HG02981 (cell line): ENCODE measurements around the gene RASL11A.
"Not testable (repeated sequence)": the region's sequence is repeated elsewhere in the genome, so short reads cannot be mapped to it uniquely, and the experiment has no call there.

Experiments
- ATAC-seq: cut with Tn5 transposase; IDR thresholded peaks from one replicate; pipeline ENCODE4 v1.9.1; 2021; ENCODE audit warnings: mild to moderate bottlenecking, moderate library complexity; ENCODE audit not compliant: unreplicated experiment

Gene RASL11A

DNA sequence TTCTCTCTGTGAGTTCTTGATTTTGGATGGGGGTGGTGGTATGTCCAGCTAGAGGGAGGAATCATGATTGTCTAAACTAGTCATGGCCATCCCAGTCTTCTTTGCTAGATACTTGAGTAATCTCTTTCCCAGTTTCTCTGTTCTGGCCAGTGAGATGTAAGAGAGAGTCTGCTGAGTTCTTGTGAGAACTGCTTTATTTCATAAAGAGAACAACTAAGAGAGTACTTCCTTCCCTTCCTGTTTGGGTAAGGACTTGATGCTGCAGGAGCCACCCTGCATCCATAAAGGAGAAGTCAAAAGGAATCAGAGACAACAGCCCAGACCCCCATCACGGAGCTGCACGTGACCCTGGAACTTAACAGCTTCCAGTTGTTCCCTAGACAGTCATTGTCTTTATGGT lies 3.0 kb upstream of the RASL11A start:
- ATAC-seq = no peak

- ATAC-seq = no peak
Measured at GRCh38 chr13:27269114-27269665, 1.4 kb upstream of the RASL11A start.

GRCh38 chr13:27271570-27272096 lies 1.0 kb downstream of the RASL11A start:
- no peak for ATAC-seq

GRCh38 chr13:27273658-27274425 lies 3.2 kb downstream of the RASL11A start:
- ATAC-seq = no peak

DNA sequence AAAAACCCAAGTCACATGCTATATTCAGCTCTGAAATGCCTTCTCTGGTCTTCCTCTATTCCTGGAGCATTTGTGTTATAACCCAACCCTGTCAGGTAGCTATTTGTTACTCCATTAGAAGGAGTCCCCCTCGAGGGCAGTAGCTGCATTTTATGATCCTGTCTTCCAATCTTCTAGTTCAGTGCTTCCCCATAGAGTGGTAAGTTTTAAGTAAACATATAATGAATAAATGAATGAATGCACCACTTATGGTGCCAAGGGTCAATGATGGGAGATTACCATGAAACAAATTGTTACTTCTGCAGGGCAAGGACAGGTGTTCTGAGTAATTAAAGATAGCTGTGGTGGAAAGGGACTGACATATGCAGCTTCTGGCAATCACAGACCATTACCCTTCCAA lies 4.0 kb downstream of the RASL11A start:
- ATAC-seq = no peak

DNA sequence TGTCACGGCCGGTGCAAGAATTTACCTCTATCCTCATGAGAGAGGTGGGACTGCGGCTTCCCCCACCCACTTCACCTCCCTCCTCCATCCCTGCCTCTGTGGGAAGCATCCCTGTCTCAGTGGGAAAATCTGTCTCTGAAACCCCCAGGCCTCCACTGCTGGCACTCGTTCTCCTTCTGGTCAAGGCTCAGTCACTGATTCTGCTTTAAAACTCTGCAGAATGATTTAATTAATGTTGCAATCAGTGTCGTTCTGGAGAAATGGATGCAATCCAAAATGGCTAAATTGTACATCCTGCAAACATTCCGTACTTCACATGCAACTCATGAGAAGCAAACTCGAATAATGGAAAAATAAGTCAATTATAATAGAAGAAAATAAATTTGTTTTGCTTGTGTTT lies 5.6 kb downstream of the RASL11A start:
- no peak for ATAC-seq

DNA sequence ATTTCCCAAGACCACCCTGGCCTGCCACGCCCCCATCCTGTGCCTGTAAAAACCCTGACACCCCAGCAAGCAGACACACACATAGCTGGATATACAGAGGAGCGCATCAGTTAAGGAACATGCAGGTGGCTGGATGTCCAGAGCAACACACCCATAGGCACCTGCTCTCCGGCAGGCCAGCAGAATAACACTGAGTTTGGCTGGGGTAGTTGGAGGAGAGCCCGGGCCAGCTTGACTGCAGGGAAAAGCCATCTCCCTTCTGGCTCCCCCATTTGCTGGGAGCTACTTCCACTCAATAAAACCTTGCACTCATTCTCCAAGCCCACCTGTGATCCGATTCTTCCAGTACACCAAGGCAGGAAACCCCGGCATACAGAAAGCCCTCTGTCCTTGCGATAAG lies 8.9 kb downstream of the RASL11A start:
- ATAC-seq = no peak

- no peak for ATAC-seq
Measured at GRCh38 chr13:27280009-27280656, 9.5 kb downstream of the RASL11A start.

DNA sequence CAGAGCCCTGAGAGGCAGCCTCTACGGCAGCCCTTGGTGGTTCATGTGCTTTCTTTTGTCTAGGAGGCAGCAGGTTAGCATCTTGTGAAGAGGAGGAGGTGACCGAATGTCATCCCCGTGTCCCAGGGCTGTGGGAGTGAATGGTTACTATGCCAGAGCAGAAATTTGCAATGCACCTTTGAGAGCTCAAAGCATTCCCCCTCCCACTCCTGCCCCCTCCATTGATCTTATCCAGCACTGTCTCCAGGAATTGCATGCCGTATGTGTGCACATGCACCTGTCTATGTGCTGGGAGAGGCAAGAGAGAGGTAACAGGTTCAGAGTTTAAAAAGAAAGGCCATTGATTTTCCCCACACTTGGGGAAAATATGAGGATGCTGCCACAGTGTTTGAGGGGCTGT lies 10.2 kb downstream of the RASL11A start:
- ATAC-seq = no peak

- no peak for ATAC-seq
Measured at GRCh38 chr13:27281420-27281819, 10.8 kb downstream of the RASL11A start.

GRCh38 chr13:27283906-27284493 lies 13.4 kb downstream of the RASL11A start:
- no peak for ATAC-seq

GRCh38 chr13:27288392-27288791 lies 17.8 kb downstream of the RASL11A start:
- no peak for ATAC-seq

DNA sequence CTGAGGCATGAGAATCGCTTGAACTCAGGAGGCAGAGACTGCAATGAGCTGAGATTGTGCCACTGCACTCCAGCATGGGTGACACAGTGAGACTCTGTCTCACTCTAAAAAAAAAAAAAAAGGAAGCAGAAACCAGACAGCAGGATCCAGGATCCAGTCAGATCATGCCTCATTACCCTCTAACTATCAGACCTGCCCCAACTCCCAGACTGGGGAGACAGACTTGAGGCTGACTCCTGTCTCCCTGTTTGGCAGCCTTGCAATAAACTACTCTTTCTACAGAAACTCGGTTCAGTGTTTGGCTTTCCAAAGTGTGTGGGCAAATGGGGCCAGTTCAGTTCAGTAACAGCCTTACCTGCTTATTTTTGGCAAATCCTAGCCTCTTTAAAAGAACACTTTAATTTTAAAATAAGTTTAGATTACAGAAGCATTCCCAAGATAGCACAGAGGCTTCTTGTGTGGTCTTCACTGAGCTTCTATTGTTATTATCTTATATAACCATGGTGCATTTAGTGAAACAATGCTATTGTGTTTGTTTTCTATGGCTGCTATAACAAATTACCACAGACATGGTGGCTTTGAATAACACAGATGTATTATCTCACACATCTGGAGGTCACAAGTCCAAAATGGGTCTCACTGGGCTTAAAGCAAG lies 18.5 kb downstream of the RASL11A start:
- ATAC-seq = no peak

GRCh38 chr13:27290715-27291114 lies 20.1 kb downstream of the RASL11A start:
- no peak for ATAC-seq

- ATAC-seq = not testable (repeated sequence)
Measured at GRCh38 chr13:27291967-27292366, 21.3 kb downstream of the RASL11A start.

GRCh38 chr13:27293076-27293691 lies 22.6 kb downstream of the RASL11A start:
- ATAC-seq = no peak

- no peak for ATAC-seq
Measured at GRCh38 chr13:27293873-27294515, 23.4 kb downstream of the RASL11A start.

DNA sequence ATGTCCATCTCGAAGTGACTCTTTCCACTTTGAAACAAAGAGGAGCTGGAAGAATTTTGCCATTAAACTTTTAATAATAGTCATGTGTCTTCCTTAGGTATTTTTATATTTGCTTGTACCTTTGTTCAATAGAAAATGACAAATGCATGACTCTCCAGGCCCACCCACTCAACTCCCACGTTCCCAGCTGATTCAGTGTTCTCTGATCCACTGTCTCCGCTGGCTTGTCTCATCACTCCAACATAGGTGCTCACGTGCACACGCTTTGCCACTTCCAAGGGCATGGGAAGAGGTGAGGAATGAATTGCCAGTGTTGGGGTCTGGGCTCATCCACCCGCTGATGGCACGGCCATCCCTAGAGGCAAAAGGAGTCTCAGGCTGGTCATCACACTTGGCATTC lies 24.5 kb downstream of the RASL11A start:
- ATAC-seq = no peak

GRCh38 chr13:27295660-27296059 lies 25.0 kb downstream of the RASL11A start:
- no peak for ATAC-seq

DNA sequence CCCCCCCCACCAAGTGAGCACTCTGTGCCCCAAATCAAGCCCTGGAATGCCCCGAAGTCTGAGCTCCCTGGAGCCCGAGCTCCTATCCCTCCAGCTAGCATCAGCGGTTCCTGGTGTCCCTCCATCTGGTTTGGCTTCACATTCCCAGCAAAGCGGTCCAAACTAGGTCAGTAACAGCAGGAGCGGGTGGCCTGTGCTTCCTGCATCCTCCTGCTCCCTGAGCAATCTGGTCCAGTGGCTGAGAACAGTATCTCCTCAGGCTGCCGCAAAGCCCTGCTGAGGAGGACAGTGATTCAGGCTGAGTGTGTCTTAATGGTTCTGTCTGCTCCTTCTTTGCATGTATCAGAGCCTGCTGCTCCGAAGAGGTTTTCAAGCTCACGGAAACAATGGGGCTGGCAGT lies 25.9 kb downstream of the RASL11A start:
- no peak for ATAC-seq
